Activated CD4-positive, alpha-beta memory T cell treated with anti-CD3 and anti-CD28 coated beads, Interleukin-2, amount 10 ng/mL, durations not matched to agents 7 days and 5 days (primary cell): ENCODE measurements around the gene NUCB1. TPM values are rescaled to one million over a fixed set of nuclear protein-coding genes. Genes with fewer than 3 reads are reported as not detected.
A peak's percentile ranks its signal among the peaks of the same experiment; 100 is the strongest.

Experiments used
- CTCF ChIA-PET: fragments of 350-600 bp; sonication (Branson Sonifier 250); formaldehyde crosslinking; loops from one replicate; lab custom pipeline; 2021; ENCODE audit warnings: antibody characterized with exemption, inconsistent platforms; lab: Charles Lee
- POLR2A ChIA-PET: fragments of 350-600 bp; sonication (Branson Sonifier 250); formaldehyde crosslinking; loops from one replicate; lab custom pipeline; 2021; ENCODE audit warnings: antibody characterized with exemption; lab: Charles Lee
- DNase-seq: peaks from one replicate; pipeline ENCODE4 v3.0.0-alpha.2; 2020
- H3K27ac Mint-ChIP-seq: one replicate; pipeline ENCODE4 v1.8.0; 2021; ENCODE audit warnings: mild to moderate bottlenecking, mixed read lengths
- H3K27me3 Mint-ChIP-seq: one replicate; pipeline ENCODE4 v1.8.0; 2021; ENCODE audit warnings: mixed read lengths
- H3K36me3 Mint-ChIP-seq: one replicate; pipeline ENCODE4 v1.8.0; 2021; ENCODE audit warnings: low read depth, mixed read lengths
- H3K4me1 Mint-ChIP-seq: one replicate; pipeline ENCODE4 v1.8.0; 2021; ENCODE audit warnings: mixed read lengths
- H3K4me3 Mint-ChIP-seq: one replicate; pipeline ENCODE4 v1.8.0; 2021; ENCODE audit warnings: mild to moderate bottlenecking, mixed read lengths
- H3K9me3 Mint-ChIP-seq: one replicate; pipeline ENCODE4 v1.8.0; 2021; ENCODE audit warnings: mixed read lengths
- total RNA-seq, 2 experiments: library from RNA; stranded (reverse); gene quantifications; one replicate each; pipeline ENCODE4 v1.2.3, GENCODE V29; 2021

NUCB1 gene
- total RNA-seq, 2 experiments from 2014 or later = 287 to 300 TPM

- Mint-ChIP-seq H3K27me3 (no peaks in the 10 kb centered on the region), H3K9me3 (no peaks in the 10 kb centered on the region), H3K36me3 (peaks cover 56% of the 10 kb centered on the region), H3K27ac (peak overlapping the region; percentile 94), H3K4me3 (peak overlapping the region; percentile 61), H3K4me1 (peaks cover 85% of the 10 kb centered on the region)
- ChIA-PET POLR2A (interaction anchor here (0.7 to 2.2 kb wide), 8 partner anchors 8 to 87 kb away, joined by 3 to 9 read pairs (median 4); partner anchors contain the start of gene NUCB1), CTCF (interaction anchor here (0.5 kb wide), 1 partner anchor 120 kb away, joined by 3 read pairs; no protein-coding TSS in a partner anchor)
- peak; percentile 60 for DNase-seq
Observed at GRCh38 chr19:48962029-48962848, 62.1 kb downstream of the NUCB1 start.

GRCh38 chr19:48962849-48963165, 62.7 kb downstream of the NUCB1 start:
- ChIA-PET POLR2A (interaction anchor here (1.0 to 2.2 kb wide), 4 partner anchors 9 to 63 kb away, joined by 3 to 9 read pairs (median 4); partner anchors contain the start of gene NUCB1), CTCF (no interaction called here)
- no peaks in the 10 kb centered on the region for H3K27me3 Mint-ChIP-seq
- H3K9me3 Mint-ChIP-seq = no peaks in the 10 kb centered on the region
- DNase-seq = no peak
- peaks cover 84% of the 10 kb centered on the region for H3K4me1 Mint-ChIP-seq
- H3K36me3 Mint-ChIP-seq = peaks cover 56% of the 10 kb centered on the region
- peak overlapping the region; percentile 94 for H3K27ac Mint-ChIP-seq
- peak overlapping the region; percentile 61 for H3K4me3 Mint-ChIP-seq

GRCh38 chr19:48963371-48964204, 63.5 kb downstream of the NUCB1 start:
- H3K4me3 Mint-ChIP-seq = peak overlapping the region; percentile 92
- peak overlapping the region; percentile 94 for H3K27ac Mint-ChIP-seq
- peaks cover 56% of the 10 kb centered on the region for H3K36me3 Mint-ChIP-seq
- DNase-seq = peak; percentile 74
- no peaks in the 10 kb centered on the region for H3K27me3 Mint-ChIP-seq
- no peaks in the 10 kb centered on the region for H3K9me3 Mint-ChIP-seq
- POLR2A ChIA-PET = interaction anchor here (0.8 to 4.8 kb wide), 8 partner anchors 10 to 104 kb away, joined by 3 to 53 read pairs (median 10); partner anchors contain the start of genes BAX, GYS1, NUCB1 and PPP1R15A
- peaks cover 84% of the 10 kb centered on the region for H3K4me1 Mint-ChIP-seq
- CTCF ChIA-PET = interaction anchor here (1.0 to 2.6 kb wide), 2 partner anchors 30 to 64 kb away, joined by 3 to 16 read pairs; partner anchors contain the start of genes GYS1, NUCB1 and RUVBL2

GRCh38 chr19:48964205-48965039, 64.3 kb downstream of the NUCB1 start:
- CTCF ChIA-PET = interaction anchor here (1.0 to 2.6 kb wide), 3 partner anchors 29 to 93 kb away, joined by 3 to 16 read pairs (median 5); partner anchors contain the start of genes GYS1, NUCB1, PPP1R15A and RUVBL2
- Mint-ChIP-seq H3K9me3 (no peaks in the 10 kb centered on the region), H3K27me3 (no peaks in the 10 kb centered on the region), H3K36me3 (peaks cover 57% of the 10 kb centered on the region), H3K4me1 (peaks cover 77% of the 10 kb centered on the region), H3K4me3 (peak overlapping the region; percentile 92), H3K27ac (peak overlapping the region; percentile 94)
- POLR2A ChIA-PET = interaction anchor here (0.7 to 4.8 kb wide), 11 partner anchors 9 to 244 kb away, joined by 3 to 53 read pairs (median 10); partner anchors contain the start of genes BAX, GYS1, NUCB1 and PPP1R15A
- no peak for DNase-seq

GRCh38 chr19:48965040-48965805, 65.1 kb downstream of the NUCB1 start, which contains the start of gene FTL:
FTL (plus strand) TSS chr19:48965309; CDS start chr19:48965508, 199 bp downstream.
- Mint-ChIP-seq H3K4me1 (peaks cover 72% of the 10 kb centered on the region), H3K4me3 (peak within 1 kb of the TSS; percentile 92), H3K36me3 (peaks cover 61% of the 10 kb centered on the region), H3K27ac (peak within 1 kb of the TSS; percentile 94), H3K9me3 (no peaks in the 10 kb centered on the region), H3K27me3 (no peaks in the 10 kb centered on the region)
- CTCF ChIA-PET = interaction anchor here (0.9 to 2.6 kb wide), 6 partner anchors 22 to 170 kb away, joined by 3 to 16 read pairs (median 4); partner anchors contain the start of genes GYS1, PPP1R15A and RUVBL2
- POLR2A ChIA-PET = interaction anchor here (0.8 to 4.8 kb wide), 11 partner anchors 8 to 604 kb away, joined by 3 to 53 read pairs (median 5); partner anchors contain the start of genes BAX, CA11, GYS1 and NUCB1
- peak; percentile 92 for DNase-seq

- H3K4me3 Mint-ChIP-seq = peak overlapping the region; percentile 92
- H3K9me3 Mint-ChIP-seq = no peaks in the 10 kb centered on the region
- peaks cover 59% of the 10 kb centered on the region for H3K36me3 Mint-ChIP-seq
- peak overlapping the region; percentile 94 for H3K27ac Mint-ChIP-seq
- no peaks in the 10 kb centered on the region for H3K27me3 Mint-ChIP-seq
- peaks cover 70% of the 10 kb centered on the region for H3K4me1 Mint-ChIP-seq
- ChIA-PET CTCF (interaction anchor here (0.9 to 3.6 kb wide), 10 partner anchors 12 to 178 kb away, joined by 3 to 28 read pairs (median 4); partner anchors contain the start of genes BAX, GYS1, PPP1R15A and RUVBL2), POLR2A (interaction anchor here (0.8 to 4.8 kb wide), 12 partner anchors 9 to 603 kb away, joined by 3 to 53 read pairs (median 4); partner anchors contain the start of genes BAX, CA11, GYS1 and NUCB1)
- peak; percentile 92 for DNase-seq
Observed at GRCh38 chr19:48965806-48966540, 65.9 kb downstream of the NUCB1 start.

- ChIA-PET POLR2A (interaction anchor here (0.8 to 4.8 kb wide), 14 partner anchors 9 to 321 kb away, joined by 3 to 53 read pairs (median 6); partner anchors contain the start of genes BAX, CA11, GYS1 and NUCB1), CTCF (interaction anchor here (0.9 to 3.6 kb wide), 9 partner anchors 13 to 179 kb away, joined by 4 to 28 read pairs (median 5); partner anchors contain the start of genes BAX, GYS1, PPP1R15A and RUVBL2)
- H3K36me3 Mint-ChIP-seq = peaks cover 56% of the 10 kb centered on the region
- H3K27ac Mint-ChIP-seq = peak overlapping the region; percentile 94
- H3K4me3 Mint-ChIP-seq = peak overlapping the region; percentile 92
- no peaks in the 10 kb centered on the region for H3K27me3 Mint-ChIP-seq
- no peaks in the 10 kb centered on the region for H3K9me3 Mint-ChIP-seq
- H3K4me1 Mint-ChIP-seq = peaks cover 64% of the 10 kb centered on the region
- no peak for DNase-seq
Observed at GRCh38 chr19:48966541-48967345, 66.6 kb downstream of the NUCB1 start.

- H3K36me3 Mint-ChIP-seq = peaks cover 49% of the 10 kb centered on the region
- CTCF ChIA-PET = interaction anchor here (1.2 to 3.6 kb wide), 5 partner anchors 26 to 180 kb away, joined by 4 to 28 read pairs (median 5); partner anchors contain the start of genes GYS1 and RUVBL2
- H3K9me3 Mint-ChIP-seq = no peaks in the 10 kb centered on the region
- H3K27ac Mint-ChIP-seq = no peak overlapping the region
- peaks cover 56% of the 10 kb centered on the region for H3K4me1 Mint-ChIP-seq
- H3K4me3 Mint-ChIP-seq = peak overlapping the region; percentile 92
- DNase-seq = no peak
- POLR2A ChIA-PET = interaction anchor here (1.1 to 4.8 kb wide), 5 partner anchors 9 to 95 kb away, joined by 3 to 31 read pairs (median 9); partner anchors contain the start of genes GYS1, NUCB1, PPP1R15A and RUVBL2
- no peaks in the 10 kb centered on the region for H3K27me3 Mint-ChIP-seq
Observed at GRCh38 chr19:48967346-48968178, 67.5 kb downstream of the NUCB1 start.

GRCh38 chr19:48968179-48968661, 68.1 kb downstream of the NUCB1 start:
- DNase-seq = no peak
- POLR2A ChIA-PET = interaction anchor here (1.1 to 4.8 kb wide), 5 partner anchors 9 to 96 kb away, joined by 3 to 31 read pairs (median 9); partner anchors contain the start of genes GYS1, NUCB1, PPP1R15A and RUVBL2
- Mint-ChIP-seq H3K36me3 (peaks cover 53% of the 10 kb centered on the region), H3K4me3 (no peak overlapping the region), H3K9me3 (no peaks in the 10 kb centered on the region), H3K27ac (peak overlapping the region; percentile 11), H3K4me1 (peaks cover 49% of the 10 kb centered on the region), H3K27me3 (no peaks in the 10 kb centered on the region)
- CTCF ChIA-PET = interaction anchor here (1.2 to 3.6 kb wide), 3 partner anchors 26 to 173 kb away, joined by 4 to 28 read pairs (median 5); partner anchors contain the start of genes GYS1 and RUVBL2
